ENCODE measurements around the gene PLA2R1. TPM values are rescaled to one million over a fixed set of nuclear protein-coding genes. Genes with fewer than 3 reads are reported as not detected.

The PLA2R1 gene
- polyA plus RNA-seq, 1 of the 3 experiments (the other 2 are of a cell fraction): not detected

GRCh38 chr2:160050147-160050546 lies 12.3 kb downstream of the PLA2R1 start:
- ChIA-PET CTCF (no interaction called here), POLR2A (no interaction called here)
- Histone ChIP-seq H4K20me1 (ENCODE audit: insufficient read depth) (no peaks in the 10 kb centered on the region), H3K9me3 (no peaks in the 10 kb centered on the region), H3F3A (replicated peaks; ENCODE audit: insufficient read depth) (no peaks in the 10 kb centered on the region), H3K9ac (no peak overlapping the region), H3K4me1 (ENCODE audit: control insufficient read depth in 1 of 2, insufficient read depth in 2 of 2, low read depth in 1 of 2, low read length in 1 of 2) (no peaks in the 10 kb centered on the region), H3K27ac (ENCODE audit: low read depth in 2 of 2, low read length in 1 of 2) (no peak overlapping the region), H3K36me3 (replicated peaks in 1 of 2; ENCODE audit: control insufficient read depth in 1 of 2, insufficient read depth in 2 of 2, low read length in 1 of 2) (no peaks in the 10 kb centered on the region), H3K79me2 (ENCODE audit: insufficient read depth) (no peaks in the 10 kb centered on the region), H3K4me3 (ENCODE audit: low read depth in 2 of 2, low read length in 1 of 2) (no peak overlapping the region), H2AFZ (ENCODE audit: low read depth) (no peak overlapping the region), H3K4me2 (no peak overlapping the region), H3K9me2 (no peaks in the 10 kb centered on the region), H3K27me3 (ENCODE audit: insufficient read depth) (peaks cover 7% of the 10 kb centered on the region; the same call in 1 of the 2 replicates)
- 88% methylated on average over 3 of the region's 3 CpGs for WGBS (ENCODE audit: low lambda C conversion rate)
- no peak for TF ChIP-seq NRF1 (IDR thresholded peaks at IDR 0.05; ENCODE audit: low read depth, low read length)
- TF ChIP-seq ZBTB33 (IDR thresholded peaks at IDR 0.05; ENCODE audit: borderline replicate concordance, low read depth): no peak
- no peak for TF ChIP-seq JUND (IDR thresholded peaks at IDR 0.05)
- no peak for TF ChIP-seq USF2 (IDR thresholded peaks at IDR 0.05; ENCODE audit: borderline replicate concordance, low read depth, low read length)
- no peak for TF ChIP-seq SMC3 (IDR thresholded peaks at IDR 0.05; ENCODE audit: low read depth, low read length)
- DNase-seq: no peak

GRCh38 chr2:160045703-160046210 lies 16.7 kb downstream of the PLA2R1 start:
- WGBS (ENCODE audit: low lambda C conversion rate): 85% methylated on average over 4 of the region's 7 CpGs
- DNase-seq: no peak
- no peaks in the 10 kb centered on the region for H3K4me1 ChIP-seq (ENCODE audit: control insufficient read depth in 1 of 2, insufficient read depth in 2 of 2, low read depth in 1 of 2, low read length in 1 of 2)
- no peaks in the 10 kb centered on the region for H3K9me2 ChIP-seq
- no peak overlapping the region for H3K27ac ChIP-seq (ENCODE audit: low read depth in 2 of 2, low read length in 1 of 2)
- peaks cover 7% of the 10 kb centered on the region for H3K27me3 ChIP-seq (ENCODE audit: insufficient read depth)
- H3K9me3 ChIP-seq: no peaks in the 10 kb centered on the region
- no peak overlapping the region for H3K4me3 ChIP-seq (ENCODE audit: low read depth in 2 of 2, low read length in 1 of 2)
- no peaks in the 10 kb centered on the region for H4K20me1 ChIP-seq (ENCODE audit: insufficient read depth)
- no peaks in the 10 kb centered on the region for H3F3A ChIP-seq (replicated peaks; ENCODE audit: insufficient read depth)
- no peak overlapping the region for H3K9ac ChIP-seq
- ChIA-PET POLR2A (no interaction called here), CTCF (no interaction called here)
- no peak overlapping the region for H2AFZ ChIP-seq (ENCODE audit: low read depth)
- no peak overlapping the region for H3K4me2 ChIP-seq
- no peaks in the 10 kb centered on the region for H3K79me2 ChIP-seq (ENCODE audit: insufficient read depth)
- no peaks in the 10 kb centered on the region for H3K36me3 ChIP-seq (replicated peaks in 1 of 2; ENCODE audit: control insufficient read depth in 1 of 2, insufficient read depth in 2 of 2, low read length in 1 of 2)
- TF ChIP-seq SIN3A (IDR thresholded peaks at IDR 0.05; ENCODE audit: borderline replicate concordance, low read depth, low read length): no peak
- TF ChIP-seq RXRA (IDR thresholded peaks at IDR 0.05; ENCODE audit: borderline replicate concordance, low read depth): no peak
- no peak for TF ChIP-seq IRF3 (IDR thresholded peaks at IDR 0.05; ENCODE audit: low read depth, low read length)
- TF ChIP-seq GATA2 (CRISPR knock-in tag; IDR thresholded peaks at IDR 0.05): no peak
- no peak for TF ChIP-seq RCOR1 (IDR thresholded peaks at IDR 0.05; ENCODE audit: low read length)
- TF ChIP-seq TCF12 (IDR thresholded peaks at IDR 0.05): no peak
- TF ChIP-seq USF2 (IDR thresholded peaks at IDR 0.05; ENCODE audit: borderline replicate concordance, low read depth, low read length): no peak
- no peak for TF ChIP-seq SMC3 (IDR thresholded peaks at IDR 0.05; ENCODE audit: low read depth, low read length)
- TF ChIP-seq RFX5 (IDR thresholded peaks at IDR 0.05; ENCODE audit: low read length): no peak
- no peak for TF ChIP-seq GABPA (IDR thresholded peaks at IDR 0.05; ENCODE audit: low read depth)
- TF ChIP-seq CHD2 (IDR thresholded peaks at IDR 0.05; ENCODE audit: low read length, partially characterized antibody): no peak
- no peak for TF ChIP-seq ELF1 (IDR thresholded peaks at IDR 0.05)
- no peak for TF ChIP-seq EZH2phosphoT487 (IDR thresholded peaks at IDR 0.05; ENCODE audit: borderline replicate concordance, low read depth)

Measured in SK-N-SH (cell line).